HG03103 (cell line): ENCODE measurements around the gene NUDT4B.
"Not testable (repeated sequence)": the region's sequence is repeated elsewhere in the genome, so short reads cannot be mapped to it uniquely, and the experiment has no call there.

Source experiments
- ATAC-seq: cut with Tn5 transposase; IDR thresholded peaks from one replicate; pipeline ENCODE4 v1.9.1; 2021; ENCODE audit warnings: low read depth; ENCODE audit not compliant: unreplicated experiment

Gene NUDT4B

GRCh38 chr1:148791543-148792099, 43.0 kb downstream of the NUDT4B start:
- not testable (repeated sequence) for ATAC-seq

- not testable (repeated sequence) for ATAC-seq
Measured at GRCh38 chr1:148793762-148794332, 45.3 kb downstream of the NUDT4B start.
